Cardiac fibroblast (primary cell): ENCODE results near the gene SNX24.

Experiments used
- DNase-seq, 2 donors: peaks; one replicate each; pipeline versions ENCODE4 v3.0.0 to v3.0.0-alpha.2; 2010; ENCODE audit warnings: low read depth in 2 of 2
- H3K4me3 ChIP-seq, 2 donors: replicated peaks in 1 of 2; 1 replicate in 1 of 2; 2 replicates in 1 of 2; pipeline ENCODE4 v1.5.1; 2011; ENCODE audit warnings: low read depth in 2 of 2, low read length in 2 of 2, mild to moderate bottlenecking in 2 of 2, moderate library complexity in 1 of 2
- CTCF ChIP-seq: IDR thresholded peaks from one replicate; pipeline ENCODE4 v1.5.1; 2011; ENCODE audit warnings: low read depth, mild to moderate bottlenecking, low read length, inconsistent platforms

Gene SNX24

GRCh38 chr5:122940890-122941289 is 95.5 kb downstream of the SNX24 start:
- no peak for DNase-seq
- no peak for TF ChIP-seq CTCF
- H3K4me3 ChIP-seq, result no peak overlapping the region

- no peak overlapping the region for H3K4me3 ChIP-seq
- no peak for DNase-seq
- no peak for TF ChIP-seq CTCF
These were observed 96.3 kb downstream of the SNX24 start for GRCh38 chr5:122941737-122942136.

- DNase-seq, result peak; percentile 8 to 58
- H3K4me3 ChIP-seq, result no peak overlapping the region
- no peak for TF ChIP-seq CTCF
These were observed 96.9 kb downstream of the SNX24 start for GRCh38 chr5:122942164-122942914.

GRCh38 chr5:122943050-122943698 is 97.8 kb downstream of the SNX24 start:
- TF ChIP-seq CTCF, result no peak
- no peak overlapping the region for H3K4me3 ChIP-seq
- DNase-seq, result no peak

GRCh38 chr5:122944051-122944450 is 98.6 kb downstream of the SNX24 start:
- DNase-seq, result no peak
- H3K4me3 ChIP-seq, result no peak overlapping the region
- no peak for TF ChIP-seq CTCF

GRCh38 chr5:122947372-122947771 is 102.0 kb downstream of the SNX24 start:
- H3K4me3 ChIP-seq, result no peak overlapping the region
- no peak for TF ChIP-seq CTCF
- DNase-seq, result no peak

- TF ChIP-seq CTCF, result no peak
- DNase-seq, result no peak
- no peak overlapping the region for H3K4me3 ChIP-seq
These were observed 102.4 kb downstream of the SNX24 start for GRCh38 chr5:122947772-122948171.
